ENCODE results near the gene CALHM5.

Gene CALHM5

DNA sequence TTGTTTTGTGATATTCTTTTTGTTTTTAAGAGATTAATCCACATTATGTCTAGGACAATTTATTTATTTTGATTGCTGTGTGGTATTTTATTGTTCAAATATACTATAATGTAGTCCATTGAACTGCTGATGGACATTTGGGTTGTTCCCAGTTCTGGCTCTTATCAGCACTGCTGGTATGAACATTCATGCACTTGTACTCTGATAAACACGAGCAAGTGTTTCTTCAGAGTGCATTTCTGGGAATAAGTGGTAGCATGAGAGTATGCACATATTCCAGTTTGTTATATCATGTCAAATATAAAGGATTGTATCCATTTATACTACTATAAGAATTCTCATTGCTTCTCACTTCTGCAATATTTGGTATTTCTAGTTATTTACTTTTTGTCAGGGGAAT lies 43.1 kb upstream of the CALHM5 start:
- TF ChIP-seq, protein P1, sequence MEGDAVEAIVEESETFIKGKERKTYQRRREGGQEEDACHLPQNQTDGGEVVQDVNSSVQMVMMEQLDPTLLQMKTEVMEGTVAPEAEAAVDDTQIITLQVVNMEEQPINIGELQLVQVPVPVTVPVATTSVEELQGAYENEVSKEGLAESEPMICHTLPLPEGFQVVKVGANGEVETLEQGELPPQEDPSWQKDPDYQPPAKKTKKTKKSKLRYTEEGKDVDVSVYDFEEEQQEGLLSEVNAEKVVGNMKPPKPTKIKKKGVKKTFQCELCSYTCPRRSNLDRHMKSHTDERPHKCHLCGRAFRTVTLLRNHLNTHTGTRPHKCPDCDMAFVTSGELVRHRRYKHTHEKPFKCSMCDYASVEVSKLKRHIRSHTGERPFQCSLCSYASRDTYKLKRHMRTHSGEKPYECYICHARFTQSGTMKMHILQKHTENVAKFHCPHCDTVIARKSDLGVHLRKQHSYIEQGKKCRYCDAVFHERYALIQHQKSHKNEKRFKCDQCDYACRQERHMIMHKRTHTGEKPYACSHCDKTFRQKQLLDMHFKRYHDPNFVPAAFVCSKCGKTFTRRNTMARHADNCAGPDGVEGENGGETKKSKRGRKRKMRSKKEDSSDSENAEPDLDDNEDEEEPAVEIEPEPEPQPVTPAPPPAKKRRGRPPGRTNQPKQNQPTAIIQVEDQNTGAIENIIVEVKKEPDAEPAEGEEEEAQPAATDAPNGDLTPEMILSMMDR (conservative IDR thresholded peaks at IDR 0.05) = no peak
- TF ChIP-seq ZFX (IDR thresholded peaks at IDR 0.05) = no peak
- H3K27ac ChIP-seq = no peak overlapping the region

DNA sequence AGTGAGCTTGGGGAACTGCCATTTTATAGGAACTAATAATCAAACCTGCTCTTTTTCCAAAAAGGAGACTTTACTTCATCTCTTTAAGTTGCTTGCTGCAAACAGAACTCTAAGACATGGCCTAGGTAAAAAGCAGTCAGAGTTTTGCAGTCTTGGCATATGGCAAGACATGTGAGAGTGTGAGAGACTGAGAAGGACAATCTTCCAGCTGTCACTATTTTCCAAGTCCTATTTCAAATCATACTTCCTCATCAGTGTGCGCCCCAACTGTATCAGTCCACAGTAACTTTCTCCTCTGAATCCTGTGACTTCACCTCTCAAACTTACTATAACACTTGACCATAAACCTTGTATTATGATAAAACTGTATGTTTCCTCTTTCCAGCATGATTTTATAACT lies 39.9 kb upstream of the CALHM5 start:
- TF ChIP-seq, protein P1 (conservative IDR thresholded peaks at IDR 0.05) = no peak
- TF ChIP-seq ZFX (IDR thresholded peaks at IDR 0.05) = no peak
- no peak overlapping the region for H3K27ac ChIP-seq

DNA sequence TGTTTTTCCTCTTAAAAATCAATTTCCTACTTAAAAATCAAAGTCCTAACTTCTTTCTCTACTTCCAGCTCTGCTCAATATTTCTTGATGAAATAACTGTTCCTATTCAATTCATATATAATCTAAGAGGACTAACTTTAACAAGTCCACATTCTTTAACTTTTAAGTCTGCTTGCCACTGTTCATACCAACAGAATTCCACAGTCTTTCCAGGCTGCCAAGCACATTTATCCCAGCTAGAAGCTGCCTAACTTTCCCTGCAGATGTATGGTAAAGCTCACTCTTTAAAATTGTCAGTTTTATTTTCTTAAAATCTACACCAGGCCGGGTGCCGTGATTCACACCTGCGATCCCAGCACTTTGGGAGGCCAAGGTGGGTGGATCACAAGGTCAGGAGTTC lies 38.7 kb upstream of the CALHM5 start:
- no peak overlapping the region for H3K27ac ChIP-seq
- TF ChIP-seq ZFX (IDR thresholded peaks at IDR 0.05) = no peak
- TF ChIP-seq, protein P1 (conservative IDR thresholded peaks at IDR 0.05) = no peak

DNA sequence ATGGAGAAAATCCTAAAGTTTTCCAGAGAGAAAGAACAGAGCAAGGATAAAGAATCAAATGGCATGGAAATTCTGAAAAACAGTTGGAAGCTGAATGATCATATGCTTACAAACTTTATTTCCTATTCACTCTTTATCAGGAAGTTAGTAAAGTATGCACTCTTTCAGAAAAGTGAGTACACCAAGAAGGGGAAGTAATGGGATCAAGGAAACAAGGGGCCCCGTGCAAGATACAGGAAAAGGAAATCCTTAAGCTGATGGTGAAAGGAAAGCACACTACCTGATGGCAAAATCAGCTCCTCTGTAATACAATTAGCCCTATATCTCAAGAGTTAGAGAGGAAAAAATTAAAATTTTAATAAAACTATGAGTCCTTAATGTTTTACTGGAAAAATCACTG lies 36.3 kb upstream of the CALHM5 start:
- TF ChIP-seq ZFX (IDR thresholded peaks at IDR 0.05) = no peak
- TF ChIP-seq, protein P1 (conservative IDR thresholded peaks at IDR 0.05) = no peak
- H3K27ac ChIP-seq = no peak overlapping the region

DNA sequence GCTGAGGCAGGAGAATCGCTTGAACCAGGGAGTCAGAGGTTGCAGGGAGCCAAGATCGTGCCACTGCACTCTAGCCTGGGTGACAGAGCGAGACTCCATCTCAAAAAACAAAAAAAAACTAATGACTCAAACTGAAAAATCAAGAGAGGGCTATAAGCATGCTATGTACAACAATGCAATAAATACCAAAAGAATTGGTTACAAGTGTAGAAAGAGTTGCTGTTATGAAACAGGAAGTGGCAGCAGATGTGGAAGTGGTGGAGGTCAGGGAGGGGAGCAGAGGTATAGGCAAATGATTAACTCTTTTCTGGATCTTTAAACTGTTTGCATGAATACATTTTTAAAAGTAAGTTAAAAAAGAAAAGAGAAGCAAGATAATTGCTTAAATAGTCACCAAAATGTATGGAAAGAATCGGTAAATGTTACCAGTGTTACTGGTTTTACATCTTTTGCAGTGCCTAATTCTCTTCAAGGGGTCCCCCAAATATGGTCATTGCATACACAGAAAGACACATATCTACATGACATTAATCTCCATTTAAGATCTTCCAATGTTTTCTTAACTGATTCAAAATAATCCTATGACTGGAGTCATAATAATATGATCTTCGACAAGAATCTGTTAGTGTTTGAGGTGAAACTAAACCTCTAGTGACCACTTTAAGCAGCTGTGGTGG lies 35.3 kb upstream of the CALHM5 start:
- TF ChIP-seq, protein P1 (conservative IDR thresholded peaks at IDR 0.05) = no peak
- TF ChIP-seq ZFX (IDR thresholded peaks at IDR 0.05) = no peak

DNA sequence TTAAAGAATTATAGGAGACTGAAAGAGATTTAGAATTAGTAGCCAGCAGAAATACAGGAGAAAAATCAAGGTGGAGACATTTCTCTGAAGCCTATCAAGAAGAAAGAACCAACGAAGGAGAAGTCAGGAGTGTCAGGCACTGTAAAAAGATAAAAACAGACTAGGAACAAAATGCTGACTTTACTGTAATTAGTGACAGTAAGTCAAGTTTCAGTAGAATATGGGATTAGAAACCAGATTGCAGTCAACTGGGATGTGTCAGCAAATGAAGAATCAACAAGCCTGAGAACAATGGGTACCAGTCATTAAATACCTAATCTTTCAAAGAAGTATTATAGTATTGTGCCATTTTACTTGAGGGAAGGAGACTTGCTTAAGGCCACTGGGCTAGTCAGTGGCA lies 28.7 kb upstream of the CALHM5 start:
- H3K27ac ChIP-seq = no peak overlapping the region
- TF ChIP-seq, protein P1 (conservative IDR thresholded peaks at IDR 0.05) = no peak
- no peak for TF ChIP-seq ZFX (IDR thresholded peaks at IDR 0.05)

More for the DNA sequence above, 35.3 kb upstream of the CALHM5 start:
- no peak overlapping the region for H3K27ac ChIP-seq

DNA sequence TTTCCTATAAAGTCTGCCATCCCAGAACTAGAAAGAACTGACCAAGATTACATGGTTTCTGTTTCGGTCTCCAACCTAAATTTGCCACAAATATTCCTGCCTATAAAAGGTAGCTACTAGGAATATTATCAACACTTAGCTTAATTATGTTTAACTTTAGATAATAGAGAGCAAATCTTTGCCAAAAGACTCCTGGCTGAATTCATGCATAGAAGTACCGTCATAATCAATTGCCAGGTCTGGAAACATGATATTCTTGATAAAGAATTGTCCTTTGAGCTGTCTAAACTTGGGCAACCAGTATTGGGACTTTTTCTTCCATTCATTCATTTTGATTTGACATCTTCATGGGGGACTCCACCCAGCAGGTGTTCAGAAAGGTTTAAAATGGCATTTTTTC lies 27.8 kb upstream of the CALHM5 start:
- H3K27ac ChIP-seq = no peak overlapping the region
- TF ChIP-seq, protein P1 (conservative IDR thresholded peaks at IDR 0.05) = no peak
- TF ChIP-seq ZFX (IDR thresholded peaks at IDR 0.05) = no peak
